ENCODE measurements around the gene TGFBRAP1. TPM values are rescaled to one million over a fixed set of nuclear protein-coding genes. Genes with fewer than 3 reads are reported as not detected.

TGFBRAP1 gene
- 11.4 and 16.7 TPM in 2 replicates for total RNA-seq (2021)
- Bru-seq, nascent RNA = percentile 69 among the genes with signal in this experiment
- BruChase-seq, experiment 1, labeled RNA remaining after a 2-hour chase = percentile 64 among the genes with signal in this experiment
- BruChase-seq, experiment 2, labeled RNA remaining after a 6-hour chase = percentile 68 among the genes with signal in this experiment
- long read RNA-seq, full-length matches to known transcripts = 12 of 22 reads
- long read RNA-seq, partial matches to known transcripts = 1 of 22 reads
- long read RNA-seq, other reads (novel, unspliced or antisense) = 9 of 22 reads

GRCh38 chr2:105329561-105330495 lies at the start of gene TGFBRAP1:
TGFBRAP1 (minus strand) TSS chr2:105329735; CDS start chr2:105308301, 21,434 bp downstream.
- Histone ChIP-seq H2AFZ (peak within 1 kb of the TSS; percentile 93), H3K79me2 (ENCODE audit: low read depth) (peaks cover 47% of the 10 kb centered on the region), H3K36me3 (ENCODE audit: low read depth) (no peaks in the 10 kb centered on the region), H3K27me3 (ENCODE audit: insufficient read depth, low read depth) (no peaks in the 10 kb centered on the region), H4K20me1 (ENCODE audit: insufficient read depth) (no peaks in the 10 kb centered on the region), H3K4me3 (peak within 1 kb of the TSS; percentile 92), H3K4me2 (peak within 1 kb of the TSS; percentile 99), H3K9me2 (ENCODE audit: insufficient read depth) (no peaks in the 10 kb centered on the region), H3F3A (ENCODE audit: insufficient read depth, low read depth) (no peaks in the 10 kb centered on the region; the same call in 1 of the 2 replicates), H3K4me1 (replicated peaks; ENCODE audit: insufficient read depth) (peaks cover 33% of the 10 kb centered on the region), H3K27ac (peak within 1 kb of the TSS; percentile 69), H3K9me3 (ENCODE audit: insufficient read depth, low read depth) (no peaks in the 10 kb centered on the region)
- intact Hi-C loops (cut with micrococcal nuclease; ENCODE audit: unreplicated experiment) = no loop called here
- POLR2A ChIA-PET (ENCODE audit: unreplicated experiment) = interaction anchor here (0.7 kb wide), 1 partner anchor 216 kb away, joined by 3 read pairs; no protein-coding TSS in a partner anchor
- TF ChIP-seq CTCF (conservative IDR thresholded peaks at IDR 0.05) (no peak), EZH2 (IDR thresholded peaks at IDR 0.05; ENCODE audit: low read depth) (no peak)
- CTCF ChIA-PET = no interaction called here
- DNase-seq = peak in 1 of 2 experiments; percentile 55
- BruUV-seq (replicated peaks) = TSS peak; percentile 82

- H3K4me2 ChIP-seq = no peak overlapping the region
- peaks cover 91% of the 10 kb centered on the region for H3K36me3 ChIP-seq (ENCODE audit: low read depth)
- intact Hi-C loops (cut with micrococcal nuclease; ENCODE audit: unreplicated experiment) = loop anchor here (1.0 kb wide), 1 partner anchor 142 kb away; no protein-coding TSS in a partner anchor
- H2AFZ ChIP-seq = no peak overlapping the region
- 0 out of 2 replicates have a peak, but pooled peaks cover 3% of the 10 kb centered on the region for H3K9me3 ChIP-seq (ENCODE audit: insufficient read depth, low read depth)
- no peaks in the 10 kb centered on the region for H3K27me3 ChIP-seq (ENCODE audit: insufficient read depth, low read depth)
- peaks cover 41% of the 10 kb centered on the region for H3K4me1 ChIP-seq (replicated peaks; ENCODE audit: insufficient read depth)
- no TSS peak for BruUV-seq (replicated peaks)
- H3K4me3 ChIP-seq = no peak overlapping the region
- peaks cover 91% of the 10 kb centered on the region for H3K79me2 ChIP-seq (ENCODE audit: low read depth)
- H4K20me1 ChIP-seq (ENCODE audit: insufficient read depth) = peaks cover 13% of the 10 kb centered on the region
- H3K9me2 ChIP-seq (ENCODE audit: insufficient read depth) = no peaks in the 10 kb centered on the region
- ChIA-PET POLR2A (ENCODE audit: unreplicated experiment) (interaction anchor here (0.7 kb wide), 1 partner anchor 25 kb away, joined by 3 read pairs; no protein-coding TSS in a partner anchor), CTCF (no interaction called here)
- no peak overlapping the region; the same call in 1 of the 2 replicates for H3K27ac ChIP-seq
- peaks cover 77% of the 10 kb centered on the region for H3F3A ChIP-seq (ENCODE audit: insufficient read depth, low read depth)
- TF ChIP-seq EZH2 (IDR thresholded peaks at IDR 0.05; ENCODE audit: low read depth) = no peak
- DNase-seq = no peak
These were observed 49.4 kb upstream of the TGFBRAP1 start for GRCh38 chr2:105378921-105379383.

- H3K9me3 ChIP-seq (ENCODE audit: insufficient read depth, low read depth) = 0 out of 2 replicates have a peak, but pooled peaks cover 3% of the 10 kb centered on the region
- no TSS peak for BruUV-seq (replicated peaks)
- DNase-seq = no peak
- ChIA-PET POLR2A (ENCODE audit: unreplicated experiment) (no interaction called here), CTCF (no interaction called here)
- peaks cover 90% of the 10 kb centered on the region for H3K79me2 ChIP-seq (ENCODE audit: low read depth)
- H3K27ac ChIP-seq = no peak overlapping the region
- H3K4me3 ChIP-seq = no peak overlapping the region
- peaks cover 91% of the 10 kb centered on the region for H3K36me3 ChIP-seq (ENCODE audit: low read depth)
- H3K4me2 ChIP-seq = no peak overlapping the region
- no peaks in the 10 kb centered on the region for H3K9me2 ChIP-seq (ENCODE audit: insufficient read depth)
- TF ChIP-seq CTCF (conservative IDR thresholded peaks at IDR 0.05) = no peak
- TF ChIP-seq EZH2 (IDR thresholded peaks at IDR 0.05; ENCODE audit: low read depth) = no peak
- peaks cover 41% of the 10 kb centered on the region for H3K4me1 ChIP-seq (replicated peaks; ENCODE audit: insufficient read depth)
- H2AFZ ChIP-seq = no peak overlapping the region
- intact Hi-C loops (cut with micrococcal nuclease; ENCODE audit: unreplicated experiment) = loop anchor here (1.0 kb wide), 1 partner anchor 143 kb away; no protein-coding TSS in a partner anchor
- no peaks in the 10 kb centered on the region for H3K27me3 ChIP-seq (ENCODE audit: insufficient read depth, low read depth)
- peaks cover 9% of the 10 kb centered on the region for H4K20me1 ChIP-seq (ENCODE audit: insufficient read depth)
- H3F3A ChIP-seq (ENCODE audit: insufficient read depth, low read depth) = peaks cover 72% of the 10 kb centered on the region
These were observed 48.8 kb upstream of the TGFBRAP1 start for GRCh38 chr2:105378276-105378840.

Data from PC-9 (cell line).